ENCODE data around the gene FHIT.

DNA sequence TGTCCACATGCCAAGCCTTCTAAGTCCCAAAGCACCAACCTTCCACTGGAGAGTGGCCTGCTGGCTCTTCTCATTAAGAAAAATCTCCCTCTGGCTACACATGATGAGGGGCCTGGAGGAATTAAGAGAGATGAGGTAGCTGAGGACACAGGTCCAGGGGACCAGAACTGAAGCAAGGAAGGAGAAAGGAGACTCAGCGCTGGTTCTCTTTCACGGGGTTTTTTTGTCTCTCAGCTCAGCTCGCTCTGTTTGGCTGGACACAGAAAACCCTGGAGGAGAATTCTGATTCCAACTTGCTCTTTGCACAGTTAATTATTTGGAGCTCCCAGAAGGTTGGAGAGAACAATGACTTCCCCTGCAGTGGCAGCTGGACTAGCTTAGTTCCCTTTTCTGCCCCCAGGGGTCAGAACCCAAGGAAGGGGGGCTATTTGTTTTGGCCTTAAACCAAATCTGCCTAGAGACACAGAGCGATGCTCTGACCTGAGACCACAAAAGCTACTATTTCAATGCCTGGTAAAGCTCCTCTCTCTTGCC lies 507.6 kb downstream of the FHIT start:
- no peak for TF ChIP-seq POLR2A (IDR thresholded peaks at IDR 0.05; ENCODE audit: low read depth, low read length)
- TF ChIP-seq POLR2AphosphoS5 (IDR thresholded peaks at IDR 0.05; ENCODE audit: low read depth, low read length) = no peak

Data from GM12892 (cell line).